Measurements from ENCODE around the gene BHLHE40. TPM values are rescaled to one million over a fixed set of nuclear protein-coding genes. Genes with fewer than 3 reads are reported as not detected.

Gene BHLHE40
- total and polyA plus RNA-seq, 2 experiments from 2014 or later = 1.7 to 2.2 TPM

- DNase-seq (ENCODE audit: low spot score) (no peak), ATAC-seq (no peak)
- Mint-ChIP-seq H3K27me3 (ENCODE audit: insufficient read depth, low read depth, poor library complexity) (no peaks in the 10 kb centered on the region), H3K27ac (no peak overlapping the region), H3K4me1 (no peaks in the 10 kb centered on the region), H3K9me3 (no peaks in the 10 kb centered on the region), H3K36me3 (ENCODE audit: low read depth) (no peaks in the 10 kb centered on the region), H3K4me3 (no peak overlapping the region)
- H3K79me2 ChIP-seq (replicated peaks; ENCODE audit: insufficient read depth) = no peaks in the 10 kb centered on the region
- H3K4me2 ChIP-seq = no peak overlapping the region
- H3K27me3 ChIP-seq (ENCODE audit: insufficient read depth) = no peaks in the 10 kb centered on the region
- no peaks in the 10 kb centered on the region for H3K36me3 ChIP-seq (ENCODE audit: insufficient read depth)
- H3K9me2 ChIP-seq (ENCODE audit: insufficient read depth) = 0 out of 2 replicates have a peak, but pooled peaks cover 3% of the 10 kb centered on the region
- H4K20me1 ChIP-seq (replicated peaks; ENCODE audit: insufficient read depth) = no peaks in the 10 kb centered on the region
- no peaks in the 10 kb centered on the region for H3K4me1 ChIP-seq (ENCODE audit: insufficient read depth)
- H3K4me3 ChIP-seq = no peak overlapping the region
- H3F3A ChIP-seq (replicated peaks; ENCODE audit: low read depth) = no peaks in the 10 kb centered on the region
- no peak overlapping the region for H3K27ac ChIP-seq (ENCODE audit: low read depth)
- TF ChIP-seq EZH2 (IDR thresholded peaks at IDR 0.05; ENCODE audit: low read depth, unreplicated experiment) (no peak), EZH2phosphoT487 (IDR thresholded peaks at IDR 0.05; ENCODE audit: unreplicated experiment) (no peak)
- H2AFZ ChIP-seq = no peak overlapping the region
Measured at GRCh38 chr3:4939276-4939675, 40.0 kb upstream of the BHLHE40 start.

- Histone ChIP-seq H4K20me1 (replicated peaks; ENCODE audit: insufficient read depth) (no peaks in the 10 kb centered on the region), H3K27me3 (ENCODE audit: insufficient read depth) (no peaks in the 10 kb centered on the region), H3K4me3 (no peak overlapping the region), H2AFZ (no peak overlapping the region), H3K4me1 (ENCODE audit: insufficient read depth) (no peaks in the 10 kb centered on the region), H3K36me3 (ENCODE audit: insufficient read depth) (no peaks in the 10 kb centered on the region), H3K27ac (ENCODE audit: low read depth) (no peak overlapping the region), H3F3A (replicated peaks; ENCODE audit: low read depth) (no peaks in the 10 kb centered on the region), H3K4me2 (no peak overlapping the region), H3K79me2 (replicated peaks; ENCODE audit: insufficient read depth) (no peaks in the 10 kb centered on the region), H3K9me2 (ENCODE audit: insufficient read depth) (0 out of 2 replicates have a peak, but pooled peaks cover 3% of the 10 kb centered on the region)
- Mint-ChIP-seq H3K4me3 (no peak overlapping the region), H3K27ac (no peak overlapping the region), H3K4me1 (no peaks in the 10 kb centered on the region), H3K36me3 (ENCODE audit: low read depth) (no peaks in the 10 kb centered on the region), H3K9me3 (no peaks in the 10 kb centered on the region), H3K27me3 (ENCODE audit: insufficient read depth, low read depth, poor library complexity) (no peaks in the 10 kb centered on the region)
- ATAC-seq = no peak
- no peak for DNase-seq (ENCODE audit: low spot score)
- no peak for TF ChIP-seq ETS1 (IDR thresholded peaks at IDR 0.05)
- TF ChIP-seq CTCF (conservative IDR thresholded peaks at IDR 0.05; ENCODE audit: low read depth in 2 of 2) = no peak
- no peak for TF ChIP-seq ZNF462 (CRISPR knock-in tag; IDR thresholded peaks at IDR 0.05)
- TF ChIP-seq NANOG (IDR thresholded peaks at IDR 0.05; ENCODE audit: borderline replicate concordance) = no peak
- no peak for TF ChIP-seq EZH2phosphoT487 (IDR thresholded peaks at IDR 0.05; ENCODE audit: unreplicated experiment)
- TF ChIP-seq JUNB (IDR thresholded peaks at IDR 0.05; ENCODE audit: unreplicated experiment) = no peak
- no peak for TF ChIP-seq ZNF331 (CRISPR knock-in tag; IDR thresholded peaks at IDR 0.05; ENCODE audit: low read depth)
- TF ChIP-seq CREB1 (CRISPR knock-in tag; IDR thresholded peaks at IDR 0.05; ENCODE audit: low read depth) = no peak
- no peak for TF ChIP-seq STAT1 (IDR thresholded peaks at IDR 0.05; ENCODE audit: unreplicated experiment)
- no peak for TF ChIP-seq ZNF114 (CRISPR knock-in tag; IDR thresholded peaks at IDR 0.05)
- no peak for TF ChIP-seq EZH2 (IDR thresholded peaks at IDR 0.05; ENCODE audit: low read depth, unreplicated experiment)
- no peak for TF ChIP-seq POLR2AphosphoS5 (IDR thresholded peaks at IDR 0.05; ENCODE audit: low read depth)
Measured at GRCh38 chr3:4940985-4941384, 38.3 kb upstream of the BHLHE40 start.
